Bronchial epithelial cell (primary cell): ENCODE results near the gene LCE3E. TPM values are rescaled to one million over a fixed set of nuclear protein-coding genes. Genes with fewer than 3 reads are reported as not detected.

Experiments used
- DNase-seq: peaks from one replicate; pipeline ENCODE4 v3.0.0-alpha.2; 2010; ENCODE audit warnings: low read depth
- FAIRE-seq: peaks from 2 replicates; lab custom pipeline; 2011; peaks lifted over from hg19 to GRCh38; lab: Jason Lieb, UNC
- H3K27me3 ChIP-seq: 2 replicates; pipeline ENCODE4 v1.5.1; 2011; ENCODE audit warnings: low read length; ENCODE audit not compliant: control insufficient read depth, insufficient read depth
- H3K36me3 ChIP-seq: 2 replicates; pipeline ENCODE4 v1.5.1; 2011; ENCODE audit warnings: low read length; ENCODE audit not compliant: control insufficient read depth, insufficient read depth
- H3K4me3 ChIP-seq: 2 replicates; pipeline ENCODE4 v1.5.1; 2011; ENCODE audit warnings: mild to moderate bottlenecking, low read depth, low read length, control low read depth
- CTCF ChIP-seq: IDR thresholded peaks from 2 replicates; pipeline ENCODE4 v1.5.1; 2011; ENCODE audit warnings: mild to moderate bottlenecking, moderate library complexity, low read length, control low read depth, inconsistent platforms; ENCODE audit not compliant: insufficient read depth, severe bottlenecking
- total RNA-seq: library from RNA; depleted of rRNA; stranded (reverse); fragments of >200 nt; gene quantifications from 2 replicates; pipeline ENCODE4 v1.2.1, GENCODE V29; 2014

LCE3E gene
- total RNA-seq, 1 donor from 2014 or later = not detected

GRCh38 chr1:152525080-152525641 is 41.4 kb downstream of the LCE3E start:
- Histone ChIP-seq H3K27me3 (no peaks in the 10 kb centered on the region), H3K36me3 (no peaks in the 10 kb centered on the region), H3K4me3 (no peak overlapping the region)
- TF ChIP-seq CTCF = no peak
- peak; percentile 56 for DNase-seq
- no peak for FAIRE-seq

GRCh38 chr1:152520561-152521090 is 46.0 kb downstream of the LCE3E start:
- TF ChIP-seq CTCF = no peak
- Histone ChIP-seq H3K4me3 (no peak overlapping the region), H3K27me3 (no peaks in the 10 kb centered on the region), H3K36me3 (no peaks in the 10 kb centered on the region)
- DNase-seq (peak; percentile 80), FAIRE-seq (no peak)

DNA sequence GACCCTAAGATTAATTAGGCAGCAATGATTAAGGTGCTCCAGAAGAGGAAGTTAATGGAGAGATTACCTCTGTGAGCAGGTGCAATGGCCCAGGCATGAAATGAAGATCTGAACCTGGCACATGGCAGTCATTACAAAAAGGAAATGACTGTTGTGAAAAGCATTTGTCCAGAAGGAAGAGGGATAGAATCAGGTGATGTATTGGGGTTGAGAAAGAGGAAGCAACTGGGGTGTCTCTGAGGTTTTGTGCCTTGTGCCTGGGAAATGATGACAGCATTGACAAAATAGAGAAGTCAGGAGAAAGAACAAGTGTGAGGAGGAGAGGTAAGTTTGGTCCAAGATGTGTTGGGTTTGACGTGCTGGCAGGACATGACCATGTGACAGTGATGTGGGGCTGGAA is 46.7 kb downstream of the LCE3E start:
- FAIRE-seq (peak; percentile 64), DNase-seq (peak; percentile 52)
- no peaks in the 10 kb centered on the region for H3K27me3 ChIP-seq
- no peaks in the 10 kb centered on the region for H3K36me3 ChIP-seq
- TF ChIP-seq CTCF = no peak
- H3K4me3 ChIP-seq = no peak overlapping the region

GRCh38 chr1:152517237-152517811 is 49.3 kb downstream of the LCE3E start:
- H3K27me3 ChIP-seq = no peaks in the 10 kb centered on the region
- no peak overlapping the region for H3K4me3 ChIP-seq
- no peak for TF ChIP-seq CTCF
- no peaks in the 10 kb centered on the region for H3K36me3 ChIP-seq
- peak; percentile 97 for DNase-seq
- FAIRE-seq = peak; percentile 96

GRCh38 chr1:152516082-152516481 is 50.5 kb downstream of the LCE3E start:
- H3K4me3 ChIP-seq = no peak overlapping the region
- no peak for FAIRE-seq
- DNase-seq = no peak
- no peaks in the 10 kb centered on the region for H3K36me3 ChIP-seq
- TF ChIP-seq CTCF = no peak
- H3K27me3 ChIP-seq = no peaks in the 10 kb centered on the region

Other genes starting within 250 kb of the LCE3E start
- gene FLG, start 241.5 kb downstream of the LCE3E start, total RNA-seq = 0.26 and 4.0 TPM in 2 replicates
- gene FLG2, start 206.8 kb downstream of the LCE3E start, total RNA-seq = under 0.01 TPM in 2 replicates
- 6.6 and 55.9 TPM in 2 replicates for gene CRNN, start 152.5 kb downstream of the LCE3E start, total RNA-seq
- not detected in 2 replicates for gene LCE5A, start 56.0 kb downstream of the LCE3E start, total RNA-seq
- gene CRCT1, start 52.3 kb downstream of the LCE3E start, total RNA-seq = 4.7 and 7.6 TPM in 2 replicates
- gene LCE3D, start 13.7 kb upstream of the LCE3E start, total RNA-seq = 0.38 and 0.79 TPM in 2 replicates
- gene LCE3C, start 33.5 kb upstream of the LCE3E start, total RNA-seq = not detected in 2 replicates
- gene LCE3B, start 47.0 kb upstream of the LCE3E start, total RNA-seq = not detected in 2 replicates
- gene LCE3A, start 56.3 kb upstream of the LCE3E start, total RNA-seq = not detected in 2 replicates
- gene LCE2D, start 96.6 kb upstream of the LCE3E start, total RNA-seq = not detected in 2 replicates
- not detected in 2 replicates for gene LCE2C, start 108.5 kb upstream of the LCE3E start, total RNA-seq
- not detected in 2 replicates for gene LCE2B, start 119.3 kb upstream of the LCE3E start, total RNA-seq
- not detected in 2 replicates for gene LCE2A, start 131.6 kb upstream of the LCE3E start, total RNA-seq
- not detected in 2 replicates for gene LCE4A, start 141.4 kb upstream of the LCE3E start, total RNA-seq
- gene KPRP, start 191.2 kb upstream of the LCE3E start, total RNA-seq = not detected in 2 replicates
- not detected in 2 replicates for gene LCE1F, start 208.4 kb upstream of the LCE3E start, total RNA-seq
- gene LCE1E, start 219.5 kb upstream of the LCE3E start, total RNA-seq = not detected in 2 replicates
- not detected in 2 replicates for gene LCE1D, start 229.9 kb upstream of the LCE3E start, total RNA-seq
- 0.26 TPM in 1 of 2 replicates, not detected in the other for gene LCE1C, start 239.9 kb upstream of the LCE3E start, total RNA-seq
- gene LCE1B, start 245.2 kb upstream of the LCE3E start, total RNA-seq = not detected in 2 replicates